HG02571 (cell line): ENCODE results near the gene REELD1.
A peak's percentile ranks its signal among the peaks of the same experiment; 100 is the strongest.

Experiments used
- ATAC-seq: cut with Tn5 transposase; IDR thresholded peaks from one replicate; pipeline ENCODE4 v1.9.1; 2021; ENCODE audit warnings: mild to moderate bottlenecking, moderate library complexity; ENCODE audit not compliant: unreplicated experiment

REELD1 gene

DNA sequence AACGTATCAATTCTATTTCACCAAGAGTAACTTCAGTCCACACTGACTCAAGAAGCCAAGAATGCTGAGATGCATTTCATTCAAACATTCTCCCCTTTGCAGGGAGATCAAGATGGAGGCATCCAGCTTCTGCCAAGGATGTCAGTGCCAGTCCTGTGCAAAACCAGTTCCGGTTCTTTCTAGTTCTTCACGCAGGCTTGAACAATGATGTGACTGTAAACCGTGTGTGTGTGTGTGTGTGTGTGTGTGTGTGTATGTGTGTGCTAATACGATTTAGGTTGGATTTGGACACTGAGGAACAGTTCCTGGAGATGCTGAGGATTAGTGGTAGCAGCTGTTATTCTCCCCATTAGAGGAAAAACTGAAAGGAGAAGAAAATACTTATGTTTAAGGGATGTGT is at the start of gene REELD1:
TSS of gene REELD1 (plus strand) at position 301 of the 400 bp plus-strand sequence. CDS start 2,415 bp downstream, outside the sequence.
- ATAC-seq: no peak

- ATAC-seq: no peak
Observed at GRCh38 chr4:146165221-146165620, 49.1 kb upstream of the REELD1 start.

- ATAC-seq: no peak
Observed at GRCh38 chr4:146165840-146166239, 48.5 kb upstream of the REELD1 start.

GRCh38 chr4:146170149-146170548 is 44.2 kb upstream of the REELD1 start:
- ATAC-seq: no peak

- peak; percentile 97 for ATAC-seq
Observed at GRCh38 chr4:146175541-146176453, 38.5 kb upstream of the REELD1 start, which contains the start of gene LSM6. Gene LSM6 (plus strand): TSS chr4:146175718. CDS start chr4:146182922, 7,204 bp downstream.

DNA sequence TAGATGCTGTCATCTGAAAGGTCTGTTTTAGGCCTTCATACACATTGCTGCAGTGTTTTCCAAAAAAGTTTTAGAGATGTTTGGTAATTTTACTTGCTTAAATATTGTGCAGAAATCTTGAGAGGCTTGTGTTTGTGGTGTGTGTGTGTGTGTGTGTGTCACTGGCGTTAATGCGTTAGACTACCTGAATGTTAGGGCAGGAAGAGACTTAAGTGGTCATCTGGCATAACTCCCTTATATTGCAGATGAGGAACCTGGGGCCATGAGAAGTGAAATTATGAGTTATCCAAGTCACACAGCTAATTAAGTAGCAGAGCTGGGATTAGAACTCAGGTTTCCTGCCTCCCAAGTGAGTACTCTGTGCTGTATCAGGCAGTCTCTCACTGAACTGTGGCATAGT is 37.4 kb upstream of the REELD1 start:
- ATAC-seq: no peak

- no peak for ATAC-seq
Observed at GRCh38 chr4:146178126-146178525, 36.2 kb upstream of the REELD1 start.

GRCh38 chr4:146179784-146180370 is 34.5 kb upstream of the REELD1 start:
- ATAC-seq: no peak

GRCh38 chr4:146182443-146182842 is 31.9 kb upstream of the REELD1 start:
- no peak for ATAC-seq

- ATAC-seq: no peak
Observed at GRCh38 chr4:146183209-146183608, 31.1 kb upstream of the REELD1 start.

- no peak for ATAC-seq
Observed at GRCh38 chr4:146186041-146186440, 28.3 kb upstream of the REELD1 start.

GRCh38 chr4:146186596-146186995 is 27.7 kb upstream of the REELD1 start:
- ATAC-seq: no peak

DNA sequence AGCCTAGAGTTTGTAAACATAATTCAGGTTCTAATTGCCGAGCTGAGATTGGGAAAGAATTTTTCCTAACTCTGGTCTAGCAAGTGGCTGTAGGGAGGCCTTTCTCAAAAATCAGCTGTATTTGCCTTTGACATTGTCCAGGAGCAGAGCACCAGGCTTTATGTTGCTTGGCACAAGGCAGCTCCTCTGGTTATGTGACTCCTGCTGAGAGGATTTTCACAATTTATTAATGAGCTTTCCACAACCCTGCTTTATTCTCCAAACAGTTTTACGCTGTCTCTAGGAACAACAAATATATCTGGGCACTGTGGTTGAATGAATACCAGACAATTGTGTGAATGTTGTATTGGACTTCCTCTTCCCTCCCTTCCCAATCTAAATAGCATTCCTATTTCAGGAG is 23.9 kb upstream of the REELD1 start:
- no peak for ATAC-seq

DNA sequence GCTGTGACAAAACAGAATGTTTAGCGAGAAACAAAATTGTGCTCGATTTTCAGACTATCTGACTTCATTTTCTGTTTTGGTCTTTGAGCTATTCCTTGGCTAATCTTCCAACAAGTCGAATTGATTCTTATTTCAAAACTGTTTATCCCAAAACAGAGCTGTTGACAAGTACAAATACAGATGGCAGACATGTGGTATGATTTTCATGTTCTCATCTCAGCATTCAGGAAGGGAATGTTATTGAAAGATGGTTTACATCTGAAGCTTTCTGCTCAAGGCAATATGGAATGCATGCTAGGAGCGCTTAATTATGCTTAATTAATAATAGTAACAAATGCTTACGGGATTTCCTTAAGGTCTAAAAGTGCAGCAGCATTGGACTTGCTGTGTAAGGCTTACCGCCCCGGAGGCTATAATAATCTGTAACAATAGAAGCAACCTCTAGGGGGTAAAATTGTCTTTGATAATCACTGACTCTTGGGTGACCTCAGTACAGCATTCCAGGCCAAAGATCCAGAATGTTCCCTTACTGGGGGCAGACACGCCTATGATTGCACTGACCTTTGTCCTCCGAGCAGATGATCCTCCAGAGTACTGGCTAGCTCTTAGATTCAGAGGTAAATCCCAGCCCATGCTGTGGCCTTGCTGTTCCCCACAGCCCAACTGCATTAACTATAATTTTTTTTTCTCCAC is 22.4 kb upstream of the REELD1 start:
- ATAC-seq: no peak

- ATAC-seq: no peak
Observed at GRCh38 chr4:146193628-146194027, 20.7 kb upstream of the REELD1 start.

GRCh38 chr4:146194212-146194611 is 20.1 kb upstream of the REELD1 start:
- ATAC-seq: no peak

DNA sequence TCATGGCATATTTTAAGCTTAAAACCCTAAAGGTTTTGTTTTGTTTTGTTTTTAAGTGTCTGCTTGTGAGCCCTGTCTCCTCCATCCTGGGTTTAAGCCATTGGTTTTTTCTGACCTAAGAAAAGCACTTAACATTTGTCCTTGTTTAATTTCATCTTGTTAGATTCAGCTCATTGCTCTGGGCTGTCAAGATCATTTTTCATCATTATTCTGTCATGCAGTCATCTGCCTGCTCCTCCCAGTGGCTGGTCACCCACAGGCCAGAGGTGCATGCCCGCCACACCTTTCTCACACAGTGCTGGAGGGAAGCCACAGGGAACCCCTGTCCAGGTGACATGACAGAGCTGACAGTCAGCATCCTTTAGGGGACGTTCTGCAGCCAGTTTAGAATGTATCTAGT is 11.7 kb upstream of the REELD1 start:
- no peak for ATAC-seq

DNA sequence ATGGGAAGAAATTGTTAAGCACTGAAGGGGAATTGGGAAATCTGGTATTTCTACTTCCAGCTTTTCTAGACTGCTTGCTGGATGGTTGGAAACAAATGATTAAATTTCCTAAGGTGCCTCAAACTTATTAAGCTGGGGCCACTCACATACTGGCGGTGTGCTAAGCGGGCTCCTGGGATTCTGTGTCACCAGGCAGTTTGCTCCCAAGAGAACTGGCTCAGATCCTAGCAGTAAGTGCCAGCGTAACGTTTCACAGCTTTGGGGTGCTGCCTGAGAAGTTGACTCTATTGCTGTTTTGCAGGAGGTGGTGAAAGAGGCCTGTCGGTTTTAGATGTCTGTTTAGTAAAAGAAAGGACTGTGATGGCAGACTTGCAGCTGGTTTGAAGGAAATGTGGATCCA is 6.9 kb upstream of the REELD1 start:
- no peak for ATAC-seq

- ATAC-seq: no peak
Observed at GRCh38 chr4:146210890-146211289, 3.4 kb upstream of the REELD1 start.

GRCh38 chr4:146211440-146211839 is 2.9 kb upstream of the REELD1 start:
- no peak for ATAC-seq

- ATAC-seq: no peak
Observed at GRCh38 chr4:146212781-146213180, 1.6 kb upstream of the REELD1 start.

DNA sequence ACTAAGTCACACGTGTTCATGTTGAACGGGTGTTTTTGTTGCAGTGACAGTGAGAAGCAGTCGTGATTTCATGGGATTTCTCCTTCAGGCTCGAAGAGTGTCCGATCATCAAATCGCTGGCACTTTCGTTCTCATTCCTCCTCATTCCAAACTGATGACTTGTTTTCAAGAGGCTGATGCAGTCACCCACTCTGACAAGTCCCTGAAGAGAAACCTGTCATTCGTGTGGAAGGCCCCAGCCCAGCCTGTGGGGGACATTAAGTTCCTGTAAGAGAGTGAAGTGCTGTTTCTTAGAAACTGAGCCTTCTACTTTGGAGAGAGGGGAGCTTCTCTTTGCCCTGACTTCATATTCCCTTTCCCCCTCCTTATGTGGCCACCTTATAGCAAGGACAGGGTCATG is 8.0 kb downstream of the REELD1 start:
- ATAC-seq: no peak
